Left lung (tissue), 10 donors: ENCODE results near the gene CLEC4C. TPM values are rescaled to one million over a fixed set of nuclear protein-coding genes. Genes with fewer than 3 reads are reported as not detected.

Experiments used
- ATAC-seq: fragments of 200-7000 bp; cut with Tn5 transposase; one replicate; pipeline ENCODE4 v1.9.1; 2020; ENCODE audit warnings: moderate library complexity
- DNase-seq, 4 donors: peaks; one replicate each; pipeline ENCODE4 v3.0.0-alpha.2; 2013 to 2020
- H3K27ac ChIP-seq, 2 donors: fragments of 200-600 bp; sonication (generic) in 1 of 2; one replicate each; pipeline versions ENCODE4 v1.5.0 to v1.8.0; 2020 to 2021
- H3K27me3 ChIP-seq, 2 donors: fragments of 200-600 bp; sonication (generic) in 1 of 2; one replicate each; pipeline versions ENCODE4 v1.5.0 to v1.8.0; 2020 to 2021
- H3K36me3 ChIP-seq, 2 donors: fragments of 200-600 bp; sonication (generic) in 1 of 2; one replicate each; pipeline versions ENCODE4 v1.5.0 to v1.8.0; 2020 to 2021
- H3K4me1 ChIP-seq, 2 donors: fragments of 200-600 bp; one replicate each; pipeline ENCODE4 v1.8.0; 2021
- H3K4me3 ChIP-seq, 2 donors: fragments of 200-600 bp; sonication (generic) in 1 of 2; one replicate each; pipeline versions ENCODE4 v1.5.0 to v1.8.0; 2020 to 2021; ENCODE audit warnings: mild to moderate bottlenecking in 1 of 2
- H3K9me3 ChIP-seq, 2 donors: fragments of 200-600 bp; sonication (generic) in 1 of 2; one replicate each; pipeline versions ENCODE4 v1.5.0 to v1.8.0; 2020 to 2021
- intact Hi-C, 2 donors: fragments of 100-400 bp; cut with DNase I; formaldehyde crosslinking; loops; one replicate each; pipeline versions ENCODE4 v1.11.2 to v1.14.2; 2022
- polyA plus RNA-seq, 6 donors: library from polyadenylated mRNA; unstranded; fragments of 120-200 nt; gene quantifications; one replicate each; pipeline ENCODE4 v1.2.1, GENCODE V29; 2013; ENCODE audit not compliant: insufficient read length in 6 of 6
- total RNA-seq, 2 donors: library from RNA; stranded (reverse); fragmentation: NEBNext Ultra II Directional; extraction: Animal tissue kit (Norgen Biotek cat#: 25700); gene quantifications; one replicate each; pipeline ENCODE4 v1.2.1, GENCODE V29; 2021
- TF ChIP-seq, protein P1 (sequence below), 2 donors: fragments of 200-600 bp; sonication (generic) in 1 of 2; IDR thresholded peaks; one replicate each; pipeline versions ENCODE4 v1.5.0 to v1.8.0; 2021; ENCODE audit warnings: antibody characterized with exemption in 2 of 2
- donor health status: DM: no; HTN: yes; CAD: no.
- donor health status: DM: no; HTN: no; CAD: no.

Gene CLEC4C
- total and polyA plus RNA-seq, 8 donors, result 0.15 to 0.37 (median 0.20) TPM; not detected in 3

DNA sequence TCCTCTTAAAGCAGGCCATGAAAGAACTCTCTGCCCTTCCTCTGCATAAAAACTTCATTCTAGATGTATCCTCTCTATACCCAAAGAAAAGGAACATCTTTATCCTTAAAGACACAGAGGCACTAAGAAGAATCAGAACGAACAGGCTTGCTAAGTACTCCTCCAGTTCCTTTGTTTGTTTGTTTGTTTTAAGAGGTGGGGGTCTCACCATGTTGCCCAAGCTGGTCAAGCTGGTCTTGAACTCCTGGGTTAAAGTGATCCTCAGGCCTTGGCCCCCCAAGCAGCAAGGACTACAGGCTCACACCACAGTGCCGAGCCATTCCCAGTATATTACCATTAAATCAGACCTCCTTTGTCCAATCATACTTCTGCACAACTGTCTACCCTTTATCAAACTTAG, 65.6 kb downstream of the CLEC4C start:
- H3K27me3 ChIP-seq, result no peaks in the 10 kb centered on the region
- TF ChIP-seq, protein P1, sequence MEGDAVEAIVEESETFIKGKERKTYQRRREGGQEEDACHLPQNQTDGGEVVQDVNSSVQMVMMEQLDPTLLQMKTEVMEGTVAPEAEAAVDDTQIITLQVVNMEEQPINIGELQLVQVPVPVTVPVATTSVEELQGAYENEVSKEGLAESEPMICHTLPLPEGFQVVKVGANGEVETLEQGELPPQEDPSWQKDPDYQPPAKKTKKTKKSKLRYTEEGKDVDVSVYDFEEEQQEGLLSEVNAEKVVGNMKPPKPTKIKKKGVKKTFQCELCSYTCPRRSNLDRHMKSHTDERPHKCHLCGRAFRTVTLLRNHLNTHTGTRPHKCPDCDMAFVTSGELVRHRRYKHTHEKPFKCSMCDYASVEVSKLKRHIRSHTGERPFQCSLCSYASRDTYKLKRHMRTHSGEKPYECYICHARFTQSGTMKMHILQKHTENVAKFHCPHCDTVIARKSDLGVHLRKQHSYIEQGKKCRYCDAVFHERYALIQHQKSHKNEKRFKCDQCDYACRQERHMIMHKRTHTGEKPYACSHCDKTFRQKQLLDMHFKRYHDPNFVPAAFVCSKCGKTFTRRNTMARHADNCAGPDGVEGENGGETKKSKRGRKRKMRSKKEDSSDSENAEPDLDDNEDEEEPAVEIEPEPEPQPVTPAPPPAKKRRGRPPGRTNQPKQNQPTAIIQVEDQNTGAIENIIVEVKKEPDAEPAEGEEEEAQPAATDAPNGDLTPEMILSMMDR (IDR thresholded peaks at IDR 0.05), result no peak
- no peaks in the 10 kb centered on the region for H3K4me1 ChIP-seq
- intact Hi-C loops, result no loop called here
- ATAC-seq (no peak), DNase-seq (no peak)
- no peak overlapping the region for H3K4me3 ChIP-seq
- no peaks in the 10 kb centered on the region for H3K36me3 ChIP-seq
- H3K27ac ChIP-seq, result no peak overlapping the region
- no peaks in the 10 kb centered on the region for H3K9me3 ChIP-seq

Other genes starting within 250 kb of the CLEC4C start
- 1,000 to 10,000 TPM in 1 of 2 donors, 100 to 1,000 TPM in 1; 235 to 1,041 TPM for gene CD163, start 243.6 kb downstream of the CLEC4C start, total RNA-seq
- gene CD163, start 243.6 kb downstream of the CLEC4C start, polyA plus RNA-seq, result 10 to 100 TPM; 14.1 to 22.7 (median 15.9) TPM
- gene APOBEC1, start 81.5 kb downstream of the CLEC4C start, total RNA-seq, result not detected
- not detected for gene APOBEC1, start 81.5 kb downstream of the CLEC4C start, polyA plus RNA-seq
- under 1 TPM in 1 of 2 donors, not detected in 1; 0.52 TPM for gene GDF3, start 51.6 kb downstream of the CLEC4C start, total RNA-seq
- gene GDF3, start 51.6 kb downstream of the CLEC4C start, polyA plus RNA-seq, result not detected
- gene DPPA3, start 35.9 kb downstream of the CLEC4C start, total RNA-seq, result not detected
- not detected for gene DPPA3, start 35.9 kb downstream of the CLEC4C start, polyA plus RNA-seq
- not detected for gene NANOGNB, start 17.8 kb upstream of the CLEC4C start, total RNA-seq
- gene NANOGNB, start 17.8 kb upstream of the CLEC4C start, polyA plus RNA-seq, result not detected
- under 1 TPM; 0.06 to 0.21 TPM for gene NANOG, start 42.0 kb upstream of the CLEC4C start, total RNA-seq
- under 1 TPM; 0.10 to 0.39 (median 0.23) TPM for gene NANOG, start 42.0 kb upstream of the CLEC4C start, polyA plus RNA-seq
- 1 to 10 TPM in 1 of 2 donors, under 1 TPM in 1; 0.10 to 2.5 TPM for gene SLC2A14, start 125.5 kb upstream of the CLEC4C start, total RNA-seq
- under 1 TPM; 0.37 to 0.94 (median 0.73) TPM for gene SLC2A14, start 125.5 kb upstream of the CLEC4C start, polyA plus RNA-seq
- 100 to 1,000 TPM in 1 of 2 donors, 10 to 100 TPM in 1; 83.2 to 149 TPM for gene SLC2A3, start 188.8 kb upstream of the CLEC4C start, total RNA-seq
- gene SLC2A3, start 188.8 kb upstream of the CLEC4C start, polyA plus RNA-seq, result 10 to 100 TPM; 30.9 to 60.9 (median 34.6) TPM